DMS 273 treated with DMSO at 0.1 percent for 48 hours (cell line): Measurements from ENCODE around the gene ADGRV1.
"Not testable (repeated sequence)": the region's sequence is repeated elsewhere in the genome, so short reads cannot be mapped to it uniquely, and the experiment has no call there.

Experiments used
- DNase-seq: peaks from one replicate; lab custom pipeline; 2025; lab: John Stamatoyannopoulos, UW

The ADGRV1 gene

GRCh38 chr5:90650767-90651166 is 92.2 kb downstream of the ADGRV1 start:
- no peak for DNase-seq

DNA sequence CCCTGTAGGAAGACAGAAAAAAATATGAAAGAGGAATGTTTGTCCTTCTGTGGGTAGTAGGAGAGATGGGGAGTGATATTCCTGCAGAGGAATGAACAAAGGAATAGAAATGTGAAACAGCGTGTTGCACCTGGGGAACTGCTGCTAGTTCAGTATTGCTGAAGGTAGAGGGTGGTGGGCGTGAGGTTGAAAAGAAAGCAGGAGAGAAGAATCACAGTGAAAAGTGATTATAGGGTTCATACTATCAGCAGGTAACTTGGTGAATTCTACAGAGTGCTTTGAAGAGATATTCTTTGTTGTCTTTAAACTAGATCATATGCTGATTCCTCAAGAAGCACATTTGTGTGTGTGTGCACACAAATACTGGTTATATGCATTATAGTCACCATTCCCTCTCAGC is 95.6 kb downstream of the ADGRV1 start:
- DNase-seq, result no peak

GRCh38 chr5:90655423-90655822 is 96.8 kb downstream of the ADGRV1 start:
- DNase-seq, result no peak

GRCh38 chr5:90657030-90657429 is 98.4 kb downstream of the ADGRV1 start:
- no peak for DNase-seq

DNA sequence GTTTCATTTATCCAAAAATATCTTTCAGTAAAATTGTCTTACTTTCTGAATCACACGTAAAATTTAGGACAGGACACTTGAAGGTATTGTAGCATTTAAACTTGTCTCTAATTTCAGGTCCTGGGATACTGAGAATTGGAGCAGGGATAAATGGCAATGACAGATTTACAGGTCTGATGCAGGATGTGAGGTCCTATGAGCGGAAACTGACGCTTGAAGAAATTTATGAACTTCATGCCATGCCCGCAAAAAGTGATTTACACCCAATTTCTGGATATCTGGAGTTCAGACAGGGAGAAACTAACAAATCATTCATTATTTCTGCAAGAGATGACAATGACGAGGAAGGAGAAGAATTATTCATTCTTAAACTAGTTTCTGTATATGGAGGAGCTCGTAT is 99.2 kb downstream of the ADGRV1 start:
- DNase-seq, result no peak

DNA sequence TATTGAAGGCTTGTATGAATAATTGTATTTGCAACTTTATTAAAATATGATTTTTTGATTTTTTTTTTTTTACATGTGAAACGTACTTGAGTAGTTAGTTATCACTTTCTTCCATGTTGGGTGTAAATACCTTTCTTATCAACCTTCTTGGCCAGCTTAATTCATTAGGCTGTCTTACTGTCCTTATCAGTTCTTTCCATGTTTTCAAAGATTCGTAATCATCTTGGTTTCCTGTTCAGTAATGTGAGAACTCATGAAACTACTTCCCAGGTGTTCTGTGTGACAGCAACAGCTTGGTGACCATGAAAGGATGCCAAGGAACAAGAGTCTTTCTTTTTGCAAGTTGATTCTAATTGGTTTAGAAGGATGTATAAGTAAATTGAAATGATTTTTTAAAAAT is 100.0 kb downstream of the ADGRV1 start:
- no peak for DNase-seq

DNA sequence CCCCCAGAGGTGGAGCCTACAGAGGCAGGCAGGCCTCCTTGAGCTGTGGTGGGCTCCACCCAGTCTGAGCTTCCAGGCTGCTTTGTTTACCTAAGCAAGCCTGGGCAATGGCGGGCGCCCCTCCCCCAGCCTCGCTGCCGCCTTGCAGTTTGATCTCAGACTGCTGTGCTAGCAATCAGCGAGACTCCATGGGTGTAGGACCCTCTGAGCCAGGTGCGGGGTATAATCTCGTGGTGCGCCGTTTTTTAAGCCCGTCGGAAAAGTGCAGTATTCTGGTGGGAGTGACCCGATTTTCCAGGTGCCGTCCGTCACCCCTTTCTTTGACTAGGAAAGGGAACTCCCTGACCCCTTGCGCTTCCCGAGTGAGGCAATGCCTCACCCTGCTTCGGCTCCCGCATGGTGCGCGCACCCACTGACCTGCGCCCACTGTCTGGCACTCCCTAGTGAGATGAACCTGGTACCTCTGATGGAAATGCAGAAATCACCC is 109.5 kb downstream of the ADGRV1 start:
- DNase-seq, result not testable (repeated sequence)

GRCh38 chr5:90675222-90675621 is 116.6 kb downstream of the ADGRV1 start:
- DNase-seq, result no peak

- no peak for DNase-seq
These were observed 122.4 kb downstream of the ADGRV1 start for GRCh38 chr5:90680921-90681563.

- no peak for DNase-seq
These were observed 123.7 kb downstream of the ADGRV1 start for GRCh38 chr5:90682278-90682677.

GRCh38 chr5:90685425-90686022 is 126.9 kb downstream of the ADGRV1 start:
- DNase-seq, result no peak

- DNase-seq, result not testable (repeated sequence)
These were observed 127.8 kb downstream of the ADGRV1 start for GRCh38 chr5:90686363-90686762.

GRCh38 chr5:90687458-90687857 is 128.9 kb downstream of the ADGRV1 start:
- not testable (repeated sequence) for DNase-seq

- DNase-seq, result no peak
These were observed 130.5 kb downstream of the ADGRV1 start for GRCh38 chr5:90689064-90689463.

GRCh38 chr5:90690307-90690706 is 131.7 kb downstream of the ADGRV1 start:
- DNase-seq, result no peak

- no peak for DNase-seq
These were observed 132.9 kb downstream of the ADGRV1 start for GRCh38 chr5:90691533-90691932.

- no peak for DNase-seq
These were observed 137.6 kb downstream of the ADGRV1 start for GRCh38 chr5:90696153-90696552.

DNA sequence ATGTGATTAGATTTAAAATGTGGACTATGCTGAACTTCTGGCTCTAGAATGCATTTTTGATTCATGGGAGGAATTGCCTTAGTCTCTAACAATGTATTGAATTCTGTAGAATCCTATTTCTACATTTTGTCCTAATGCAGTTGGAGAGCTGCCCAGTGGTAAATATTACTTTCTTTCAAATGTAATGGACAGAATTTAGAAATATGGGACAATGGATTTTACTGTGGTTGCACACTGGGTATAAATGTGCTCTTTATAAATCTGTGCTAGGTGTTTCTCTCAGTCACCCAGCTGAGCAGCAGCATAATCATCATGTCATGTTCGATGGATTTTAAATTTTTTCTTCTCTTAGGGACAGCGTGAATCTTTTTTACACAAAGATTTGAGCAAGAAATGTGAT is 141.7 kb downstream of the ADGRV1 start:
- no peak for DNase-seq

GRCh38 chr5:90703932-90704331 is 145.3 kb downstream of the ADGRV1 start:
- DNase-seq, result no peak

- no peak for DNase-seq
These were observed 149.1 kb downstream of the ADGRV1 start for GRCh38 chr5:90707698-90708097.

GRCh38 chr5:90709323-90710155 is 150.9 kb downstream of the ADGRV1 start:
- DNase-seq, result peak; percentile 16

DNA sequence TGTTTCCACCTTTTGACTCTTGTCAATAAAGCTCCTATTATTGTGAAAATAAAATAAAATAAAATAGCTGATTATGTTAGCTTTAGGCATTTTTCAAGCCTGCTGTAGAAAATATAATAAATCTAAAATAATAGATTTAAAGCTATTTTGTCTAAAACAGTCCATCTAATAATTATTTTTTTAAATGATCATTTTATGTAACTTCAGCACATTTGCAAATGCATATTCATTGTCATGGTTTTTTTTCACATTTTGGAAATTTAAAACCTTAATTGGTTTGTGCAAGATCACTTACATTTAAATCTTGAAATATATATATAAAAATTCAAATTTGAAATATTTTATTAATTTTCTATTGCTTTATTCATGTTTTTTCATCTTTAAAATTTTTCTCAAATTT is 159.8 kb downstream of the ADGRV1 start:
- DNase-seq, result no peak

DNA sequence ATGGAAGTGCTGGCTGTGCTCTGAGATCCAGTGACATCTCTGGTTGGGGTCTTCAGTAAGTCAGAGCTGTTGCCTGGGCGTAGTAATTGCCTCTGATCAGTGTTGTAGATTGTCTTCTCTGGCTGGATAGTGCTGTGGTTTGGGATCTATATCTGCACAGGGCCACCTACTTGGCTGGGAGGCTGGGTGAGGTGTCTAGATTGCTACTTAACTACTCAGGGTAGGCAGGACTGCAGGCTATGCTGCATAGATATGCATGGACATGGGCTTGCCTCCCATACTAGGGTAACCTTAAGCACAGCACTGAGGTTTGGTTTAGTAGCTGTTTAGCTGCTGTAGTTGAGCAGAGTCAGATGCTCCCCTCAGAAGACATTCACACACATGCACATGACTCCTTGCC is 181.0 kb downstream of the ADGRV1 start:
- DNase-seq, result no peak
